DMS79 (cell line): ENCODE data around the gene KCNH2.

Source experiments
- DNase-seq: peaks from one replicate; lab custom pipeline; 2025; lab: John Stamatoyannopoulos, UW

Gene KCNH2

GRCh38 chr7:150947761-150948651 lies 30.1 kb downstream of the KCNH2 start:
- DNase-seq, result no peak

- no peak for DNase-seq
Observed at GRCh38 chr7:150947241-150947745, 30.8 kb downstream of the KCNH2 start.

DNA sequence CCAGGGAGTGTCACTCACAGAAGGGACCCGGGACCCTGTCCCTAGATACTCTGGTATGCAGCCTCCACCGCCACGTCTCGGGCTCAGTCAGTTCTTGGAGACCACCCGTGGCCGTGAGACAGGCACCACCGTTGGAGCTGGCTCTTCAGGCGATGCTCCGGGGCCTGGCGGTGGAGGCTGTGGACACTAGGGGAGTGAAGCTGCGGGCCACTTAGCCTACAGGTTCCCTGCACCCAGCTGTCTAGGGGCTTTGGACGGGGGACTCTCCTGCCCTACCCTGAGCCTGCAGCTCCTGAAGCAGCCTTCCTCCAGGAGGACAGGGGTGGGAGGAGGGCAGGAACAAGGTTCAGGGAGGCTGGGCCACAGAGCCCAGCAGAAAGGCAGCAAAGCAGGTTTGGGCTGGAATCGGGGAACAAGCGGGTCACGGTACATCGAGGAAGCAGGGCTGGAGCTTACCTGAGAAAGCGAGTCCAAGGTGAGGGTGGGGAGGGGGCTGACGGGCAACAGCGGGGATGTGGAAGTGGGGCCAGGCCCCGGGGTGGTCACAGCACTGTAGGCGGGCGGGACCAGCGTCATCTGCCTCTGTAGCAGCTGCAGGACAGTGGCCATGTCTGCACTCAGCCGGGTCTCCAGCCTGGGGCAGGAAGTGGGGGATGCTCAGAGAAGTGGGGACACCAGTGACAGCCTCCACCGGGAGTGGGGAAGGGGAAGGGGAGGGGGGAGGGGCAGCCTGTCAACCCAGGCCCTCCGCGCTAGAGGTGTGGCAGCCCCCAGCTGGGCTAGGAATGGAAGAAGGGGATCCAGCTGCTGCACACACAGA lies 31.5 kb downstream of the KCNH2 start:
- no peak for DNase-seq

DNA sequence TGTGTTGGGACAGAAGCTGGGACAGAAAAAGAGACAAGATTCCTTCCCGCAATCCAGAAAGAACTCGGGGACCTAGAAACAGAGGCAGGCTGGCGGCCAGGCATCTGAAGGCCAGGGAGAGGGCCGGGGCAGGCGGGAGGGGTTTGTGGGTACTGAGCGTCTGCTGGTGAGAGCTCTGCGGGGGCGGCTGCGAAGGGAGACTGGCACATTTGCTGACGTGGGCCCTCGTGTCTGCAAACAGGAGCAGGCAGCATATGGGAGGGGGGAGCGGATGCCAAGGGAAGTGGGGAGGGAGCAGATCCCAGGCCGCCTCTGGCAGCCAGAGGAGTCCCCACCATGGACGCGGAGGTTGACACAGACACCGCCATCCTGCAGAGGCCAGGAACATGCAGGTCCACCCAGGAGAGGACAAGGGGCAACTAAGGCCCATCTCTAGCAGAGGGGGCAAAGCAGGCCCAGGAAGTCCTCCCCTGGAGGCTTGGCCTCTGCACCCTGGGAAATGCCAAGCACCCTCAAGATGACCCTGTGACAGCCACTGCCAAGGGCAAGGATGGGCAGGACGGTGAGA lies 32.2 kb downstream of the KCNH2 start:
- DNase-seq, result no peak

DNA sequence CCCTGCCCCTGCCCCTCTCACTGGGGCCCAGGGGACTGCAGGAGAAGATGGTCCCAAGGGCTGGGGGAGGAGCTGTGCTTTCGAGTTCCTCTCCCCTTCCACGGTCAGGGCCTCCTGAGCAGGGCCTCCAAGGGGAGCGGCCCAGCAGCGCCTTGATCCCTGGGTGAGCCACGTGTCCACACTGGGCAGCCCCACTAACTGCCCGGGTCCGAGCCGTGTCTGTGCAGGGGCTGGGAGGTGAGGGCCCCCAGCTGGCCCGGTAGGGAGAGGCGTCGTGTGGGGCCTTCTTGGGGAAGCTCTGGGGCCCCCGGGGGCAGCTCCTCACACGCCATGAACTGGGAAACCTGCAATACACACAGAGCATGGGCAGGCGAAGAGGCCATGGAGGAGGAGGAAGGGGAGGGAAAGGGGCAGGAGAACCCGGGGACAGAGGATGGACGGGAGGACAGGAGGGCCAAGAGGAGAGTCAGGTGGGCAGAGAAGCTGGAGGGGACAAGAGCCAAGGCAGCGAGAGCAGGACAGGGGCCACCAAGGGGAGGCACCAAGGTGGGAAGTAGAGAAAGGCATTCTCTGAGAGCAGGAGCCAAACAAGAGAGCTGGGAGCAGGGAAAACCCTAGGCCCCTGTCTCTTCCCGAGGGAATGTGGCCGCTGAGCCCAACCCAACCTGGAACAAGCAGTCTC lies 32.8 kb downstream of the KCNH2 start:
- DNase-seq, result no peak

DNA sequence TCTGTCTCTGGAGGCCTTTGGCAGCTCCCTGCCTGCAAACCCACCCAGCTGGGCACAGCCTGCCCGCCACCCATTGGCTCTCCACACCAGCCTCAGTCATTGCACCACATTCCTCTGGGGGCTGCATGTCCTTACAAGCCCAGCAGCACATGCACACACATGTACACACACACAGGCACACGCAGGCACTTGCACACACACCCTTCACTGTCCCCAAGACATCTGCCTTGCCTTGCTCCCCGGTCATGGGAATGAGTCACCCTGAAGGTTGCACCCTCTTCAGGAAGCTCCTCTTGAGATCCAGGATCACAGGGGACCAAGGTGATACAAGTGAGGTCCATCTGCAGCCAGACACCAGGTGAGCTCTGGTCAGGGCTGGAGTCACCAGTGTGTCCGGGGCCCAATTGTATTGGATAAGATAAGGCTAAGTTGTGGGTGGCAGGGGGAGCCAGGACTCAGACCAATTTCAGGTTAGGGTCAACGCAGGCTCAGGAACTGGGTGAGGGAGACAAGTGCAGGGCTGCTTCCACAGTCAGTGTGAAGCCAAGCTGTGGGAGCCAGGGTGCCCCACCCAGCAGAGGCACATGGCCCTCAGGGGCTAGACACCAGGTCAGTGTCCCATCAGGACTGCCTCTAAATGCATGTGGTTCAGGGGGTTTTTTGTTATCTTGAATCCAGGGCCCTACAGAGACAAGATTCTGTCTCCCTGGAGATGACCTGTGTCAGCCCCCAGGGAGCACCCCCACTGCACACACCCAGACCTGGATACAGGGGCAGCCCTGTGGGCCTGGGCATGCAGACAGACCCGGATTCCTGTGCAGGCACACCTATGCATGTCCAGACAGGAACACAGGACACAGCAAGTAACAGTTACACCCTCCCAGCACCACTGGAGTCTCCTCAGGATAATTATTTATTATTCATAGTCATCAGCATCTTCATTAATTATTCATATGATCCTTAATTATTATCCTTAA lies 33.8 kb downstream of the KCNH2 start:
- no peak for DNase-seq

GRCh38 chr7:150943453-150943814 lies 34.7 kb downstream of the KCNH2 start:
- no peak for DNase-seq

- DNase-seq, result no peak
Observed at GRCh38 chr7:150942591-150943452, 35.3 kb downstream of the KCNH2 start.

DNA sequence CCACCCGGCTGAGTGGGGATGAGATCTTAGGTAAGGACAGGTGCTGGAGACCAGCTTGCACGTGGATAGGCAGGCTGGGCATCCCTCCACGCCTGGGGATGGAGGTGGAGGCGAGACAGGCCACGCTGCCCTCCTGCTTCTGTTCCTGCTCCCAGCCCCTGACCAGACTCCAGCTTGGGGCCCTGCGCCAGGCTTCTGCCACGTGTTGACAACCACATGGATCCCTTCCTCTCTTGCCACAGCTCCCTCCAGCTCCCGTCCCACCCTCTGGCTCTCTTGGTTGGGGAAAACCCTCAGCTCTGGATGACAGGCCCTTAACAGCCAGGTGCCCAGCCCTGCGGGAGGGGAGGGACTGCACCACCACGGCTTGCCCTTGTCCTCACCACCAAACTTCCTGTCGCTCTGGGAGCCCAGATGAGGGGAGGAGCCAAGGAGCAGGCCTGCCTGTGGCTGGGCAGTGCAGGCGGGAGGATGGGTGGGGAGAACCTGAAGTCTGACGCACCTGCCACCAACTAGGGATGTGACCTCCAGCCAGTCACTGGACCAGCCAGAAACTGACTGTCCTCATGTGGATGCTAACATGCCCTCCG lies 36.0 kb downstream of the KCNH2 start:
- DNase-seq, result peak; percentile 48

- DNase-seq, result peak; percentile 35
Observed at GRCh38 chr7:150941351-150942000, 36.6 kb downstream of the KCNH2 start.

- DNase-seq, result peak; percentile 76
Observed at GRCh38 chr7:150940431-150941102, 37.6 kb downstream of the KCNH2 start.

- DNase-seq, result no peak
Observed at GRCh38 chr7:150939466-150939865, 38.7 kb downstream of the KCNH2 start.

- no peak for DNase-seq
Observed at GRCh38 chr7:150939052-150939451, 39.1 kb downstream of the KCNH2 start.

GRCh38 chr7:150938566-150938965 lies 39.6 kb downstream of the KCNH2 start:
- DNase-seq, result no peak

- DNase-seq, result peak; percentile 74
Observed at GRCh38 chr7:150937848-150938561, 40.1 kb downstream of the KCNH2 start.

DNA sequence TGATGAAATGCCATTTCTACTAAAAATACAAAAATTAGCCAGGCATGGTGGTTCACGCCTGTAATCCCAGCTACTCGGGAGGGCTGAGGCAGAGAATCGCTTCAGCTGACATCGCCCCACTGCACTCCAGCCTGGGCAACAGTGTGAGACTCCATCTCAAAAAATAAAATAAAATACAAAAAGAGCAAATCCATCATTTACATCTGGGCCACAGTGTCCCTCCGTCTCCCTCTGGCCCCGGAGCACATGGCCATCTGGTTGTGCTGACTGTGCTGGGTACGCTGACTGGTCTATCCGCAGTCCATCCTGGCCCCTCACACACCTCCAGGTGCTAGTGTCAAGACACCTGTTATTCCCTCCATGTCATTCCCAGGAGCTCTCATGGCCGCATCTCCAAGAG lies 42.1 kb downstream of the KCNH2 start:
- no peak for DNase-seq

DNA sequence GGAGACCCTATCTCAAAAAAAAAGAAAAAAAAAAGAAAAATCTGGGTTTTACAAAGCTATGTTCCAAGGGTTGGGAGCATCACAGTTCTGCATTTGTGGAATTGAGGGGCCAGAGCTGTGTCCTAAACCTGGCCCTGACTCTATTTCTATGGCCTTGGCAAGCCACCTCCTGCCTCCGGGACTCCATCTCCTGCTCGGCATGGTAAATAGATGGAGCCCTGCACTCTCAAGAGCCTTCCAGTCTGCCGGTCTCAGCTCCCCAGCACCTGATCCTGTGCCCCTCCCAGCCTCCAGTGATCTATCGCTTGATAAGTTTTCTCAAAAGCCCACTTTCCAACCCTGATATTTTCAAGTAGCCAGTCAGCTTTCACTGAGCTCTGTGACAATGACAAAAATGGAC lies 43.0 kb downstream of the KCNH2 start:
- DNase-seq, result no peak
